DMS 273 treated with DMSO at 0.1 percent for 48 hours (cell line): Measurements from ENCODE around the gene EGFLAM.
A peak's percentile ranks its signal among the peaks of the same experiment; 100 is the strongest.

Experiments
- DNase-seq: peaks from one replicate; lab custom pipeline; 2025; lab: John Stamatoyannopoulos, UW

EGFLAM gene

GRCh38 chr5:38258319-38259061 lies at the start of gene EGFLAM:
EGFLAM (plus strand) TSS chr5:38258559; CDS start chr5:38258755, 196 bp downstream.
- peak; percentile 15 for DNase-seq

GRCh38 chr5:38208782-38209378 lies 49.5 kb upstream of the EGFLAM start:
- DNase-seq, result peak; percentile 25

- no peak for DNase-seq
Measured at GRCh38 chr5:38210676-38211353, 47.5 kb upstream of the EGFLAM start.

- no peak for DNase-seq
Measured at GRCh38 chr5:38211354-38211710, 47.0 kb upstream of the EGFLAM start.

GRCh38 chr5:38212307-38212706 lies 46.1 kb upstream of the EGFLAM start:
- DNase-seq, result no peak

- DNase-seq, result no peak
Measured at GRCh38 chr5:38226091-38226490, 32.3 kb upstream of the EGFLAM start.

- no peak for DNase-seq
Measured at GRCh38 chr5:38228914-38229313, 29.4 kb upstream of the EGFLAM start.

GRCh38 chr5:38234737-38235136 lies 23.6 kb upstream of the EGFLAM start:
- DNase-seq, result no peak

GRCh38 chr5:38237681-38238080 lies 20.7 kb upstream of the EGFLAM start:
- DNase-seq, result no peak

GRCh38 chr5:38240212-38240611 lies 18.1 kb upstream of the EGFLAM start:
- DNase-seq, result no peak

- DNase-seq, result no peak
Measured at GRCh38 chr5:38241655-38242054, 16.7 kb upstream of the EGFLAM start.

GRCh38 chr5:38245307-38245706 lies 13.1 kb upstream of the EGFLAM start:
- DNase-seq, result no peak

GRCh38 chr5:38249301-38249700 lies 9.1 kb upstream of the EGFLAM start:
- no peak for DNase-seq

- DNase-seq, result no peak
Measured at GRCh38 chr5:38249812-38250211, 8.5 kb upstream of the EGFLAM start.

GRCh38 chr5:38250763-38251448 lies 7.5 kb upstream of the EGFLAM start:
- DNase-seq, result no peak

GRCh38 chr5:38253759-38254158 lies 4.6 kb upstream of the EGFLAM start:
- DNase-seq, result no peak

- DNase-seq, result no peak
Measured at GRCh38 chr5:38257308-38258041, 884 bp upstream of the EGFLAM start.

GRCh38 chr5:38258042-38258318 lies 379 bp upstream of the EGFLAM start:
- DNase-seq, result no peak

- DNase-seq, result no peak
Measured at GRCh38 chr5:38259062-38259808, 876 bp downstream of the EGFLAM start.

- DNase-seq, result no peak
Measured at GRCh38 chr5:38259809-38260160, 1.4 kb downstream of the EGFLAM start.

GRCh38 chr5:38263983-38264382 lies 5.6 kb downstream of the EGFLAM start:
- DNase-seq, result no peak
